ENCODE data around the gene CTSZ. TPM values are rescaled to one million over a fixed set of nuclear protein-coding genes. Genes with fewer than 3 reads are reported as not detected.

The CTSZ gene
- total RNA-seq, 1 experiment from 2014 or later = 26.3 TPM

DNA sequence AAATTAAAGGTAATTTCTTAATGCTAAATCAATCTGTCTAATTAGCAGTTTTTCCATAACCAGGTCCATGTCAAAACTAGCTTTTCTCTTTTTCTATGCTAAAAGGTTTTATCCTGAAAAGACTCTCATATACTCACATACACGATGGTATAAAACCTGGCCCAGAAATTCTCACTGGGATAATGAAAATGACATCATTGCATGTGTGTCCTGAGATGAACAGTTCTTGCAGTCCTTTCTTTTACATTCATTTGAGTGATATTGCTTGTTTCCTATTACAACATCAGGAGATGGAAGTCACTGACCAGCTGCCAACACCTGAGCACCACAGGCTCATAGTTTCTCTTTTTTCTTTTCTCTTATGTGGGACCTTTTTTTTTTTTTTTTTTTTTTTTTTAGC, 43.4 kb upstream of the CTSZ start (continued):
- TF ChIP-seq, protein P1, sequence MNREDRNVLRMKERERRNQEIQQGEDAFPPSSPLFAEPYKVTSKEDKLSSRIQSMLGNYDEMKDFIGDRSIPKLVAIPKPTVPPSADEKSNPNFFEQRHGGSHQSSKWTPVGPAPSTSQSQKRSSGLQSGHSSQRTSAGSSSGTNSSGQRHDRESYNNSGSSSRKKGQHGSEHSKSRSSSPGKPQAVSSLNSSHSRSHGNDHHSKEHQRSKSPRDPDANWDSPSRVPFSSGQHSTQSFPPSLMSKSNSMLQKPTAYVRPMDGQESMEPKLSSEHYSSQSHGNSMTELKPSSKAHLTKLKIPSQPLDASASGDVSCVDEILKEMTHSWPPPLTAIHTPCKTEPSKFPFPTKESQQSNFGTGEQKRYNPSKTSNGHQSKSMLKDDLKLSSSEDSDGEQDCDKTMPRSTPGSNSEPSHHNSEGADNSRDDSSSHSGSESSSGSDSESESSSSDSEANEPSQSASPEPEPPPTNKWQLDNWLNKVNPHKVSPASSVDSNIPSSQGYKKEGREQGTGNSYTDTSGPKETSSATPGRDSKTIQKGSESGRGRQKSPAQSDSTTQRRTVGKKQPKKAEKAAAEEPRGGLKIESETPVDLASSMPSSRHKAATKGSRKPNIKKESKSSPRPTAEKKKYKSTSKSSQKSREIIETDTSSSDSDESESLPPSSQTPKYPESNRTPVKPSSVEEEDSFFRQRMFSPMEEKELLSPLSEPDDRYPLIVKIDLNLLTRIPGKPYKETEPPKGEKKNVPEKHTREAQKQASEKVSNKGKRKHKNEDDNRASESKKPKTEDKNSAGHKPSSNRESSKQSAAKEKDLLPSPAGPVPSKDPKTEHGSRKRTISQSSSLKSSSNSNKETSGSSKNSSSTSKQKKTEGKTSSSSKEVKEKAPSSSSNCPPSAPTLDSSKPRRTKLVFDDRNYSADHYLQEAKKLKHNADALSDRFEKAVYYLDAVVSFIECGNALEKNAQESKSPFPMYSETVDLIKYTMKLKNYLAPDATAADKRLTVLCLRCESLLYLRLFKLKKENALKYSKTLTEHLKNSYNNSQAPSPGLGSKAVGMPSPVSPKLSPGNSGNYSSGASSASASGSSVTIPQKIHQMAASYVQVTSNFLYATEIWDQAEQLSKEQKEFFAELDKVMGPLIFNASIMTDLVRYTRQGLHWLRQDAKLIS (CRISPR knock-in tag; IDR thresholded peaks at IDR 0.05; ENCODE audit: borderline replicate concordance) = no peak
- TF ChIP-seq ZNF263 (CRISPR knock-in tag; IDR thresholded peaks at IDR 0.05; ENCODE audit: low read depth) (no peak), FOXJ3 (CRISPR knock-in tag; IDR thresholded peaks at IDR 0.05; ENCODE audit: borderline replicate concordance) (no peak), ESRRA (CRISPR knock-in tag; IDR thresholded peaks at IDR 0.05; ENCODE audit: borderline replicate concordance) (no peak)

DNA sequence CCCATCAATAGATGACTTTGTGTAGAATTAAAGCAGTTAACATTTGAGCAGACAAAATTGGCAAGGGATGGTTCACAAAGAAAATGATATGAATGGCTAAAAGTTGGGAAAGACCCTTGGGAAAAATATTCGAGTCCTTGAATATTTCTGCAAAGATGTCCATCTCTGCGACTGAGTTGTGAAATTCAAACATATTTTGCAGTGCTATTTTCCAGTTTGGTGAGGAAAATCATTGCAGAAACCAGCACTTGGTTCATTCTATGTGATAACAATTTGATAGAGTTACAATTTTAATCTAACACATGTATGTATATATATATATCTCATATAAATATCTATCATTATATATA, 41.6 kb upstream of the CTSZ start:
- ChIA-PET CTCF (no interaction called here), POLR2A (no interaction called here)
- DNase-seq (ENCODE audit: low spot score) = no peak
- Mint-ChIP-seq H3K9me3 (no peaks in the 10 kb centered on the region), H3K27ac (no peak overlapping the region), H3K27me3 (ENCODE audit: low read depth) (peaks cover 49% of the 10 kb centered on the region), H3K4me3 (no peak overlapping the region), H3K36me3 (no peaks in the 10 kb centered on the region), H3K4me1 (no peaks in the 10 kb centered on the region)
- ATAC-seq = no peak
- TF ChIP-seq, protein P2, sequence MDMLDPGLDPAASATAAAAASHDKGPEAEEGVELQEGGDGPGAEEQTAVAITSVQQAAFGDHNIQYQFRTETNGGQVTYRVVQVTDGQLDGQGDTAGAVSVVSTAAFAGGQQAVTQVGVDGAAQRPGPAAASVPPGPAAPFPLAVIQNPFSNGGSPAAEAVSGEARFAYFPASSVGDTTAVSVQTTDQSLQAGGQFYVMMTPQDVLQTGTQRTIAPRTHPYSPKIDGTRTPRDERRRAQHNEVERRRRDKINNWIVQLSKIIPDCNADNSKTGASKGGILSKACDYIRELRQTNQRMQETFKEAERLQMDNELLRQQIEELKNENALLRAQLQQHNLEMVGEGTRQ (CRISPR knock-in tag; IDR thresholded peaks at IDR 0.05) = no peak

DNA sequence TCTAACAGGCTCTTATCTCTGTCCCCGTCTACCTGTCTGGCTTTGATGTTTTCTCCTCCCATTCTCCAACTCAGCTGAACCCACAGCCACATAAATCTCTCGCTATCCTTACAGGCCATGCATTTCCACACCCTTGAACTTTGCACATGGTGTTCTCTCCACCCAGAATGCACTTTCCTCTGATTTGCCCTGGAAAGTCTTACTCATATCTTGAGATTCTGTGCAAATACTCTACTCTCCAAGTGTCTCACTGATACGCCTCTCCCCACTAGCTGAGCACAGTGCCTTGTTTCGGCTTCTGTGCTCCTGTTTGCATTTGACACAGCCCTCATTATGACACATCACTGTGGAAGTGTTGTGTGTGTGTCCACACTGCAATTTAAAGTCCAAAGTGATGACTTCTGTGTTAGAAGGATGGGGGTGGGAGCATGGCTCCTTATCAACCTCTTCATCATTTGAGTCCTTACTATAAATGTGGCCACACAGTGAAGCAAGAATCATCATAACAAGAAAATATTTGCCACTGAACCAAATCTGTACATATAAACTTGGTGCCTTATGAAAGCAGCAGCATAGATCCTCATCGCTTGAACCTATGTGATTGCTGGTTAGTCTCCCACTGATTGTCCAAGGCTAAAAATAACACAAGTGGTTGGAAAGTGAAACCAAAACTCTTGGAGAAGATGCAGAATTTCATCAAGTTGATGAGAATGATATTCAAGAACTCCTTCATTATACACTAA, 41.1 kb upstream of the CTSZ start:
- TF ChIP-seq NFYB (CRISPR knock-in tag; conservative IDR thresholded peaks at IDR 0.05; ENCODE audit: low read depth) (no peak), ZNF121 (CRISPR knock-in tag; IDR thresholded peaks at IDR 0.05) (no peak), ETV6 (CRISPR knock-in tag; IDR thresholded peaks at IDR 0.05) (no peak), OVOL2 (CRISPR knock-in tag; IDR thresholded peaks at IDR 0.05; ENCODE audit: borderline replicate concordance) (no peak), NR2C2 (CRISPR knock-in tag; IDR thresholded peaks at IDR 0.05) (no peak), SOX15 (CRISPR knock-in tag; IDR thresholded peaks at IDR 0.05) (no peak), ZBTB21 (CRISPR knock-in tag; IDR thresholded peaks at IDR 0.05; ENCODE audit: borderline replicate concordance) (no peak), TEAD1 (CRISPR knock-in tag; IDR thresholded peaks at IDR 0.05) (no peak)
- TF ChIP-seq, protein P3, sequence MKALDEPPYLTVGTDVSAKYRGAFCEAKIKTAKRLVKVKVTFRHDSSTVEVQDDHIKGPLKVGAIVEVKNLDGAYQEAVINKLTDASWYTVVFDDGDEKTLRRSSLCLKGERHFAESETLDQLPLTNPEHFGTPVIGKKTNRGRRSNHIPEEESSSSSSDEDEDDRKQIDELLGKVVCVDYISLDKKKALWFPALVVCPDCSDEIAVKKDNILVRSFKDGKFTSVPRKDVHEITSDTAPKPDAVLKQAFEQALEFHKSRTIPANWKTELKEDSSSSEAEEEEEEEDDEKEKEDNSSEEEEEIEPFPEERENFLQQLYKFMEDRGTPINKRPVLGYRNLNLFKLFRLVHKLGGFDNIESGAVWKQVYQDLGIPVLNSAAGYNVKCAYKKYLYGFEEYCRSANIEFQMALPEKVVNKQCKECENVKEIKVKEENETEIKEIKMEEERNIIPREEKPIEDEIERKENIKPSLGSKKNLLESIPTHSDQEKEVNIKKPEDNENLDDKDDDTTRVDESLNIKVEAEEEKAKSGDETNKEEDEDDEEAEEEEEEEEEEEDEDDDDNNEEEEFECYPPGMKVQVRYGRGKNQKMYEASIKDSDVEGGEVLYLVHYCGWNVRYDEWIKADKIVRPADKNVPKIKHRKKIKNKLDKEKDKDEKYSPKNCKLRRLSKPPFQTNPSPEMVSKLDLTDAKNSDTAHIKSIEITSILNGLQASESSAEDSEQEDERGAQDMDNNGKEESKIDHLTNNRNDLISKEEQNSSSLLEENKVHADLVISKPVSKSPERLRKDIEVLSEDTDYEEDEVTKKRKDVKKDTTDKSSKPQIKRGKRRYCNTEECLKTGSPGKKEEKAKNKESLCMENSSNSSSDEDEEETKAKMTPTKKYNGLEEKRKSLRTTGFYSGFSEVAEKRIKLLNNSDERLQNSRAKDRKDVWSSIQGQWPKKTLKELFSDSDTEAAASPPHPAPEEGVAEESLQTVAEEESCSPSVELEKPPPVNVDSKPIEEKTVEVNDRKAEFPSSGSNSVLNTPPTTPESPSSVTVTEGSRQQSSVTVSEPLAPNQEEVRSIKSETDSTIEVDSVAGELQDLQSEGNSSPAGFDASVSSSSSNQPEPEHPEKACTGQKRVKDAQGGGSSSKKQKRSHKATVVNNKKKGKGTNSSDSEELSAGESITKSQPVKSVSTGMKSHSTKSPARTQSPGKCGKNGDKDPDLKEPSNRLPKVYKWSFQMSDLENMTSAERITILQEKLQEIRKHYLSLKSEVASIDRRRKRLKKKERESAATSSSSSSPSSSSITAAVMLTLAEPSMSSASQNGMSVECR (CRISPR knock-in tag; IDR thresholded peaks at IDR 0.05; ENCODE audit: borderline replicate concordance) = no peak
- TF ChIP-seq, protein P4, sequence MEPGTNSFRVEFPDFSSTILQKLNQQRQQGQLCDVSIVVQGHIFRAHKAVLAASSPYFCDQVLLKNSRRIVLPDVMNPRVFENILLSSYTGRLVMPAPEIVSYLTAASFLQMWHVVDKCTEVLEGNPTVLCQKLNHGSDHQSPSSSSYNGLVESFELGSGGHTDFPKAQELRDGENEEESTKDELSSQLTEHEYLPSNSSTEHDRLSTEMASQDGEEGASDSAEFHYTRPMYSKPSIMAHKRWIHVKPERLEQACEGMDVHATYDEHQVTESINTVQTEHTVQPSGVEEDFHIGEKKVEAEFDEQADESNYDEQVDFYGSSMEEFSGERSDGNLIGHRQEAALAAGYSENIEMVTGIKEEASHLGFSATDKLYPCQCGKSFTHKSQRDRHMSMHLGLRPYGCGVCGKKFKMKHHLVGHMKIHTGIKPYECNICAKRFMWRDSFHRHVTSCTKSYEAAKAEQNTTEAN (CRISPR knock-in tag; IDR thresholded peaks at IDR 0.05) = no peak
- DNase-seq (ENCODE audit: low spot score) = no peak
- Mint-ChIP-seq H3K27me3 (ENCODE audit: low read depth) (peaks cover 49% of the 10 kb centered on the region), H3K4me1 (peaks cover 1% of the 10 kb centered on the region; the same call in 1 of the 2 replicates), H3K9me3 (no peaks in the 10 kb centered on the region), H3K36me3 (no peaks in the 10 kb centered on the region), H3K4me3 (no peak overlapping the region), H3K27ac (no peak overlapping the region)
- ATAC-seq = no peak
- ChIA-PET POLR2A (no interaction called here), CTCF (no interaction called here)
